ENCODE data around the gene PARD6A. TPM values are rescaled to one million over a fixed set of nuclear protein-coding genes. Genes with fewer than 3 reads are reported as not detected.

PARD6A gene
- total RNA-seq, 1 donor from 2014 or later, result 6.4 TPM

- Mint-ChIP-seq H3K27me3 (no peaks in the 10 kb centered on the region), H3K9me3 (ENCODE audit: low read depth) (no peaks in the 10 kb centered on the region), H3K36me3 (ENCODE audit: insufficient read depth) (no peaks in the 10 kb centered on the region), H3K4me1 (ENCODE audit: low read depth) (no peaks in the 10 kb centered on the region), H3K27ac (no peak overlapping the region), H3K4me3 (ENCODE audit: low read depth) (no peak overlapping the region)
- no peak for TF ChIP-seq CTCF (IDR thresholded peaks at IDR 0.05; ENCODE audit: unreplicated experiment)
- no peak for DNase-seq (ENCODE audit: low spot score, unreplicated experiment)
Observed at GRCh38 chr16:67676939-67677338, 16.2 kb downstream of the PARD6A start.

GRCh38 chr16:67677712-67678111 lies 17.0 kb downstream of the PARD6A start:
- H3K27me3 Mint-ChIP-seq, result no peaks in the 10 kb centered on the region
- H3K4me1 Mint-ChIP-seq (ENCODE audit: low read depth), result no peaks in the 10 kb centered on the region
- no peak for TF ChIP-seq CTCF (IDR thresholded peaks at IDR 0.05; ENCODE audit: unreplicated experiment)
- no peak for DNase-seq (ENCODE audit: low spot score, unreplicated experiment)
- no peak overlapping the region for H3K4me3 Mint-ChIP-seq (ENCODE audit: low read depth)
- H3K36me3 Mint-ChIP-seq (ENCODE audit: insufficient read depth), result no peaks in the 10 kb centered on the region
- no peak overlapping the region for H3K27ac Mint-ChIP-seq
- no peaks in the 10 kb centered on the region for H3K9me3 Mint-ChIP-seq (ENCODE audit: low read depth)

- Mint-ChIP-seq H3K9me3 (ENCODE audit: low read depth) (no peaks in the 10 kb centered on the region), H3K4me1 (ENCODE audit: low read depth) (no peaks in the 10 kb centered on the region), H3K4me3 (ENCODE audit: low read depth) (no peak overlapping the region), H3K27ac (no peak overlapping the region), H3K36me3 (ENCODE audit: insufficient read depth) (peaks cover 2% of the 10 kb centered on the region), H3K27me3 (no peaks in the 10 kb centered on the region)
- TF ChIP-seq CTCF (IDR thresholded peaks at IDR 0.05; ENCODE audit: unreplicated experiment), result no peak
- no peak for DNase-seq (ENCODE audit: low spot score, unreplicated experiment)
Observed at GRCh38 chr16:67678354-67679023, 17.7 kb downstream of the PARD6A start.

- no peaks in the 10 kb centered on the region for H3K9me3 Mint-ChIP-seq (ENCODE audit: low read depth)
- H3K36me3 Mint-ChIP-seq (ENCODE audit: insufficient read depth), result peaks cover 5% of the 10 kb centered on the region
- no peak overlapping the region for H3K27ac Mint-ChIP-seq
- no peaks in the 10 kb centered on the region for H3K27me3 Mint-ChIP-seq
- no peaks in the 10 kb centered on the region for H3K4me1 Mint-ChIP-seq (ENCODE audit: low read depth)
- no peak overlapping the region for H3K4me3 Mint-ChIP-seq (ENCODE audit: low read depth)
- DNase-seq (ENCODE audit: low spot score, unreplicated experiment), result no peak
- TF ChIP-seq CTCF (IDR thresholded peaks at IDR 0.05; ENCODE audit: unreplicated experiment), result no peak
Observed at GRCh38 chr16:67679935-67680897, 19.5 kb downstream of the PARD6A start.

- TF ChIP-seq CTCF (IDR thresholded peaks at IDR 0.05; ENCODE audit: unreplicated experiment), result no peak
- DNase-seq (ENCODE audit: low spot score, unreplicated experiment), result no peak
- H3K4me1 Mint-ChIP-seq (ENCODE audit: low read depth), result no peaks in the 10 kb centered on the region
- no peak overlapping the region for H3K27ac Mint-ChIP-seq
- peaks cover 9% of the 10 kb centered on the region for H3K36me3 Mint-ChIP-seq (ENCODE audit: insufficient read depth)
- no peaks in the 10 kb centered on the region for H3K9me3 Mint-ChIP-seq (ENCODE audit: low read depth)
- no peaks in the 10 kb centered on the region for H3K27me3 Mint-ChIP-seq
- H3K4me3 Mint-ChIP-seq (ENCODE audit: low read depth), result no peak overlapping the region
Observed at GRCh38 chr16:67683767-67684166, 23.0 kb downstream of the PARD6A start.

Measured in progenitor cell of endocrine pancreas (in vitro differentiated cells).